Measurements from ENCODE around the gene NPHS2.

The NPHS2 gene

DNA sequence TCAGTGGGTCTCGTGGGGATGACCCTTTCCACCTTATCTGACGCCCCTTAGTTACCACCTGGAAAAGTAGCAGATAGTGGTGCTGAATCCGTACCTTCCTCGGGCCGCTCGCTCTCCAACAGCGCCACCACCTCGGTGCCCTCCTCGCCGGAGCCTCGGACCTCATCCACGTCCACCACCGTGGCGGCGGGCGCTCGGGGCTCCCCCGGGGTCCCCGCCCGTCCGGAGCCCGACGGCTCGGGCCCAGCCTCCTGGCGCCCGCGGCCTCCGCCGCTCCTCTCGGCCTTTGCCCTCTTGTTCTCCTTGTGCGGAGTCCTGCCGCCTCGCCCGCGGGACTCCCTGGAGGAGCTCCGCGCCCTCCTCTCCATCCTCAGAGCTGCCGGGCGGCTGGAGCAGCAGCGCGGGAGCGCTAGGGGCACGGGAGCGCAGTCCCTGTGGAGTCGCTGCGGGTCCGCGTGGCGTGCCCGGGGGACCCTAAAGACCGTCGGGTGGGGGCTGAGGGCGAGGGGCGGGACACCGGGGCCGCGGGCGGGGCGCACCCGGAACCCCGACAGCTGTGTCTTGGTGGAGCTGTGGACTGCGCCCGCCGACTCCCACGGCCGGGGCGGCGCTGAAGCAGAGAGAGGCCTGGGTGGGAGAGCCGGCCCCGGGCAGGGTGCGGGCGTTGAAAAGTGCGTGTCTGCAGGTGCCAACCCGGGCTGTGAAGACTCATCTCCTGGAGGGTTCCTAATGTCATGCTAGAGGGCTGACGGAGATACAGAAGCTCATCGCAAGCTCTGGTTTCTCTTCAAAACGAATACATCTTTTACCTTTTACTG lies at the start of gene NPHS2:
TSS of gene NPHS2 (minus strand) at position 452 of the 818 bp plus-strand sequence. CDS start at position 368, 84 bp downstream.
- no peak for DNase-seq (ENCODE audit: low read depth in 2 of 2)

DNA sequence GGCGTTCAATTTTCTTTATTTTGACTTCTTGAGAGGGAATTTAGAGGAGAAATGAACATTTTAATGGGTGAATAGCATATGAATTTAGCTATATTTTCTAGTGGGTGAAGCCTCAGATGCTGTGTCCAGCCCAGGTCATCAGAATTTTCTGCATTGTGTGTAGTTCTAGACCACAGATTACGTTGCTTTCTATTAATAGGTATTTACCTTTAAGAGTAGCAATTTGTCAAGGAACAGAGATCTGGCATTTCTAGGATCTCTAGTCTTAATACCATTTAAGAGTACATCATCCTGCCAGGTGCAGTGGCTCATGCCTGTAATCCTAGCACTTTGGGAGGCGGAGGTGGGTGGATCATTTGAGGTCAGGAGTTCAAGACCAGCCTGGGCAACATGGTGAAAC lies 36.6 kb upstream of the NPHS2 start:
- DNase-seq (ENCODE audit: low read depth in 2 of 2), result no peak

DNA sequence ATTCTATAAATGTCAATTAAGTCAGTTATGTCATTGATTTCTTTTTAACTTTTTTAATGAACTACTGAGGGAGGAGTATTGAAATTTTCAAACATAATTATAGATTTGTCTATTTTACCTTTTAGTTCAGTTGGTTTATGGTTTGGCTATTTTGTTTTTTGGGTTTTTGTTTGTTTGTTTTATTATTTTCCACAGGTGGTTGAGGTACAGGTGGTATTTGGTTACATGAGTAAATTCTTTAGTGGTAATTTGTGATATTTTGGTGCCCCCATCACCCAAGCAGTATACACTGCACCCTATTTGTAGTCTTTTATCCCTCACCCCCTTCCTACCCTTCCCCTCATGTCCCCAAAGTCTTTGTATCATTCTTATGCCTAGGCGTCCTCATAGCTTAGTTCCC lies 25.3 kb upstream of the NPHS2 start:
- no peak for DNase-seq (ENCODE audit: low read depth in 2 of 2)

DNA sequence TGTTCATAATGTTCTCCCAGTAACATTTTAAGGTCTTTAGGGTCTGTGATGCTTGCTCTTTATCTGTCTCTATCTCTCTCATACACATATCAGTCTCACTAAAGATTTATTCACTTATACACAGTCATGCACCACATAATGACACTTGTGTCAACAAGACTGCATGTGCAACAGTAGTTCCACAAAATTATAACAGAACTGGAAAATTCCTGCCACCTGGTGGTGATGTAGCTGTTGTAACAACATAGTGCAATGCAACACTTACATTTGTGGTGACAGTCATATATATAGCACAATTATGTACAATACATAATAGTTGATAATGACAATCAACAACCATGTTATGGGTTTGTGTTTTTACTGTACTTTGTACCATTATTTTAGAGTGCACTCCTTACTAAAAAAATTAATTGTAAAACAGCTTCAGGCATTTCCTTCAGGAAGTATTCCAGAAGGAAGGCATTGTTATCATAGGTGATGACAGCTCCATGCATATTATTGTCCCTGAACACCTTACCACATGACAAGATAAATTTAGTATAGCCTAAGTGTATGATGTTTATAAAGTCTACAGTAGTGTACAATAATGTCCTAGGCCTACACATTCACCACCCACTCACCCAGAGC lies 24.0 kb upstream of the NPHS2 start:
- DNase-seq (ENCODE audit: low read depth in 2 of 2), result no peak

DNA sequence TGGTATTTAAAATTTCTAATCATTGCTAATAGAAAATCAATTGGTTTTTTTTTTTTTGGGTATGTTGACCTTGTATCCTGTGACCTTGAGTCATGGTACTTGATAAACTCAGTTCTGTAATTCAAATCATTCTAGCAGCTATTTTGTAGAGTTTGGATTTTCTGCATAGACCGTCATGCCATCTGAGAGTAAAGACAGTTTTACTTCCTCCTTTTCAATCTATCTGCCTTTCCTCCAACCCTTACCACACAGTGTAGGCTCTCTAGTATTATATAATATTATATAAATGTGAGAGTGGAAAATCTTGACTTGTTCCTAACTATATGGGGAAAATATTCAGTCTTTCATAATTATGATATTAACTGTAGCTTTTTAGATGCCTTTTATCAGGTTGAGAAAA lies 22.9 kb upstream of the NPHS2 start:
- no peak for DNase-seq (ENCODE audit: low read depth in 2 of 2)

DNA sequence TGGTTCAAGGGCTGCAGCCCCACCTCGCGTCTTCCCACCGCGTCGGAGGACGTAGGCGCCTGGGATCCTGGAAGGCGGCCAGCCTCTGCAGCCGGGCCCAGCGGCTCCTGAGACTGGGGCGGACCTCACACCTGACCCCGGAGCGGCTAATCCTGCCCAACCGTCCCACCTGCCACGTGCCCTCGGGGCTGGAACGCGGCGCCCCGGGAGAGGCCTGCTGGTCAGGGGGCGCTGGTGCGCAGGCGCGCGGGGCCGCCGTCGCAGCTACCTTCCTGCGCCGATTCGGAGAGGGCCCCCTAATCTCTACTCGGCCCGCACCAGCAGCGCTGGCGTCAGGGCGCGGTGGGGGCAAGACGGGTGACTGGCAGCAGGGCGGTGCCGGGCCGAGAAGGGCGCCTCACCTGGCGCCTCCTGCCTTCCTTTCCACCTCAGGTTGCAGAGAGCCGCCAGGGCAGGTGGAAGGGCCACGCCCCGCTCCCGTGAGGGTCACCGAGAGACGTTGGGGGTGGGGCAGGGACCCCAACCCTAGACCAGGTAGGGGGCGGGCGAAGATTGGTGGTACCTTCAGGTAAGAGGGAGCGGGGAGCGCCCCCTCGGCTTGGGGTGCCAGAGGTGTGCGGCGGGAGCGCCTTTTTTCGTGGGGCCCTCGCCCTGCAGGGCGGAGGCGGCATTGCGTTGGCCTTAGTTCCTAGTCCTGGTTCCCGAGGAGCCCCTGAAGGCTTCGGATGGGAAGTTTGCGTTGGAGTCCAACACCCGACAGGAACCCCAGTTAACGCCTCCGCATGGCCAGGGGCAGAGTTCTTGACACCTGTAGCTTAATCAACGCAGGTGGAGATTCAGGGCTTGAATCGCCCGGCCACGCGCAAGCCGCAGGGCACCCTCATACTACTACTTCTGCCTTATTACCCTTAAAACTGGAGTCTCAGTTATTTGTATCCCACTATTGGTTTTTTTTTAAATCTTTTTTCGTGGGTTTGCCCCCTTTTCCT lies 16.1 kb upstream of the NPHS2 start, which contains the start of gene TDRD5:
TSS of gene TDRD5 (plus strand) at position 241 of the 989 bp plus-strand sequence. CDS start 784 bp downstream, outside the sequence.
- DNase-seq (ENCODE audit: low read depth in 2 of 2), result no peak

DNA sequence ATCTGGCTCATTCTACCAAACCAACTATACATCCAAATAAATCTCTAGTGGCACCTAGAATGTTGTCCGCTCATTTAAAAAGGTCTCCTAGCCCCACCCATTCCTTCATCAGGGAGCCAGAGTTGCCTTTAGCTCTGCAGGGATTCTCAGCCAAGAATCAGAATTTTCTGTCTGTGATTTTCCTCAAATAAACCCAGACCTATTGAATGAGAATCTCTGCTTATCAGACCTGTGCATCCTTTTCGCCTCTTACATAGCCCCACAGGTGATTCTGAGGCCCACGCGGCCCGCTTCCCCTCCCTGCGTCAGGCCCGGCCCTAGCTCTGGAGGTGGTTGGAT lies 15.5 kb upstream of the NPHS2 start:
- no peak for DNase-seq (ENCODE audit: low read depth in 2 of 2)

DNA sequence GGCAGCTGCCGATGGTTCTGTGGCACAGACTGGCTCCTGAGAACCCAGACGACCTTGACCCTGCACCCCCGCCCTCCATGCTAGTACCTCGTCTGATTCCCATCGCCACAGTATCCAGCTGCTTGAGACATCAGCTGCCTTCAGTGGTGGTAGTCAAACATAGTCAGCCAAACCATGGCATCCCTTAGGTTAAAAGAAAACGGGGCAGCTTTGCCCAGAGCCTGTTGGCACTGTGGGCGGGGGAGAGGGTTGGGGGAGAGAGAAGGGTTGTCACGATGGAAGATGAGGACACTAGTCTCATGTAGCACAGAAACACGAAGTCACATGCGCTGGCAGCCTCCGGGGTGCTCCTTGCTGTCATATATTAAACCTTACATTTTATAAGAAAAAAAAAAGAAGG lies 14.9 kb upstream of the NPHS2 start:
- no peak for DNase-seq (ENCODE audit: low read depth in 2 of 2)

DNA sequence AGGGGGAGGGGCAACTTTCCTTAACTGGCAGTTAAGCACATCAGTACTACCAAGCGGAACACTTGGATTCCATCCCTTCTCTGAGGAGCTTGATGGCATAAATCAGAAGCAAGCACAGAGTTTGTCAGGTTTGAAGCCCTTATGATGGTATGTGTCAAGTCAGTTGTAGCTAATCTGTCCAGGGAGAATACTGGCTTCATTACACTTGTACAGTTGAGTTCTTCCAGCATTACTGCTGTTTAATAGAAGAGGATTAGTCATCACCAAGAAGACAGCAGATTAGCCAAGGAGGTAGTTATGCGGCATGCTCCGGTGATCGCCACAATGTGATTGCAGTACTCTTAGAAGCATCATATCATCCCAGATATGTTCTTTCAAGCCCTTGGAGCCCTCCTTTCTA lies 13.8 kb upstream of the NPHS2 start:
- no peak for DNase-seq (ENCODE audit: low read depth in 2 of 2)

DNA sequence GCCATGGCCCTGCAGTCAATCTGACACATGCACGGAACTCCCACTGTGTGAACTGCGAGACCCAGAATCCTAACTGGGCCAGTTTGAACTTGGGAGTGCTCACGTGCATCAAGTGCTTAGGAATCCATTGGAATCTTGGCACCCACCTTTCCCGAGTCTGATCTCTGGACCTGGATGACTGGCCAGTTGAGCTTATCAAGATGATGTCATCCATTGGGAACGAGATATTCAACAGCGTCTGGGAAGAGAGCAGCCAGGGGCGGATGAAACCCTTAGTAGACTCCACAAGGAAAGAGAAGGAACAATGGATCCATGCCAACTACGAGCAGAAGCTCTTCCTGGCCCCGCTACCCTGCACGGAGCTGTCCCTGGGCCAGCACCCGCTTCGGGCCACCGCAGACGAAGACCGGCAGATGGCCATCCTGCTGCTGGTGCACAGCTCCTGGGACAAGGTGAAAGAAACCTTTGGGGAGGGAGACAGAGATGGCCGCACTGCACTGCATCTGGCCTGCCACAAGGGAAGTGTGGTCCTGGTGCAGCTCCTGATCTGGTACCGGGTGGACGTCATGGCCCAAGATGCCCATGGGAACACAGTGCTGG lies 12.8 kb upstream of the NPHS2 start:
- DNase-seq (ENCODE audit: low read depth in 2 of 2), result no peak

DNA sequence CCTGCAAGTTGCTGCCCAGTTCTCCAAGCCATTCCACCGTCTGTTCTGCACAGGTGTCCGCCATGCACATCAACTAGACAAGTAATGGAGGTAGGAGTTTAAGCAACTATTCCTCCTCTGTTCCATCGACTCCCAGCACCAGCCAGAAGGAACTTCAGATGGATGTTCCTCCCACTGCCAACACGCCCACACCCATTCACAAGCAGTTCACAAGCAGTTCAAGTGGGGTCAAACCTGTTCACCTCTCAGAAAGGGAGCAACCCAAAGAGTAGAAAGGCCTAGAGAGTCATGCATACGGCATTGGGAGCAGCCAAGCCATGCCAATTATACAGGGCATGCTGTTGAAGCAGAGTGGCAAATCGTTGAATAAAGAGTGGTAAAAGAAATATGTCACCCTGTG lies 11.6 kb upstream of the NPHS2 start:
- DNase-seq (ENCODE audit: low read depth in 2 of 2), result no peak

DNA sequence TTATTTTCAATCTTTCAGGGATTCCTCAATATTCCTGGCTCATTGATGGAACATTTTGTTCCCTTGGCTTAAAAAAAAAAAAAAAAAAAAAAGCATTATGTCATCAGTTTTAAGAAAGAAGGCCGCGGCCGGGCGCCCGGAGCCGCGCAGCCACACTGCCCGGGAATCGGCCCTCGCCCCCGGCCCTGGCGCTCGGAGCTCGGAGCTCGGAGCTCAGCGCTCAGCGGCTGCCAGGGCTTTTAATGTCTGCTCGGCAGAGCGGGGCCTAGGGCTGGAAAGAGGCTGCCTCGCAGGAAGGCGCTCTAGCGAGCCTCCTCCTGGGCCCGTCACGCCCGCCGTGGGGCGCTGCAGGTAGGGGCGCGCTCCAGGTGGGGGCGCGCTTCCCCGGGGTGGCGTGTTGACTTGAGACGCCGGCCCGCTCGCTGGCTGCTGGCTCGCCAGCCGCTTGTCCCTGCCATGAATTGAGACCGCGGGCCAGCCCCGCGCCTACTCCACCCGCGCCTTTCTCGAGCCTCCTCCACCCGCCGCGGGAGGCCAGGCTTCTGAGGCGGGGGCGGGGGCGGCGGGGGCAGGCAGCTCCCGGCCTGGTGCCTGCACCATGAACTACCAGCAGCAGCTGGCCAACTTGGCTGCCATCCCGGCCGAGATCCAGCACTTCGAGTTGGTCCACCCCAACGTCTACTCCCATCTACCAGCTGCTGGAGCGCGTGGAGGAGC lies 10.5 kb upstream of the NPHS2 start:
- no peak for DNase-seq (ENCODE audit: low read depth in 2 of 2)

DNA sequence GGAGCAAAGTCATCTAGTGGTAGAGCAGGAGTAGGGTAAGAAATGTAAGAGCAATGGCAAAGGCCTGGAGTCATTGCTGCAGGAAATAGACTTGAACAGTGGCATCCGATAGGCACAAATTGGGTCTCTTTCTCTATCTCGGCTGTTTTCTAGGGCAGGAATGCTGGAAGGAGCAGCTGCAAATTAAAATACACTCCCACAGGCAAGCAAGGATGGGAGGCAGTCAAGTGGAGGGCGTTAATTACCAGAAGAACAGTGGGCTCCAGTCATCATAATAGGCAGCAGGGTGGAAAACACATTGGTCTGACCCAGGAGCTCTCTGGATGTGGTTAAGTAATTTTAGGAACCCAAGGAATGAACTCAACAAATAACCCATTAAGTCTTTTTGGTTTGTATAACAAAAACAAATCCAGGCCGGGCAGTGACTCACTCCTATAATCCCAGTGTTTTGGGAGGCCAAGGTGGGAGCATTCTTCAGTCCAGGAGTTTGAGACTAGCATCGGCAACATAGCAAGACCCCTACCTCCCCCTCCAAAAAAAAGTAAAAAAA lies 8.1 kb upstream of the NPHS2 start:
- DNase-seq (ENCODE audit: low read depth in 2 of 2), result no peak

DNA sequence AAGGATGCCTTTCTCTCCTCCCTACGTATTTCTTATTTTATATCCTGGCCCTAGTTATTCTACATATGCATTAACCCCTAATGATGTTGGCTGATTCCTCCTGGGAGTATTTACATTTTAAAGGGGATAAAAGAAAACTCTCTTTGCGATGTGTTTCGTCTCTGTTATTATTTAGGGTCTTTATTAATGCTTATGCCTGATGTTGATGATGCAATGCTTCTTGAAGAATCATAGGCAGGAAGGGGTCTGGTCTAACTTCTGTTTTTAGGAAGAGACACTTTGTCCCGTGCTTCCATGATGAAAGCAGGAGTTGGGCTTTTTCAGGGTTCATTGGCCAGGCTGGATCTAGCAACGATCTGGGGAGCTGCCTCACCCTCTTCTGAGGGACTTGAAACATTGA lies 761 bp upstream of the NPHS2 start:
- no peak for DNase-seq (ENCODE audit: low read depth in 2 of 2)

DNA sequence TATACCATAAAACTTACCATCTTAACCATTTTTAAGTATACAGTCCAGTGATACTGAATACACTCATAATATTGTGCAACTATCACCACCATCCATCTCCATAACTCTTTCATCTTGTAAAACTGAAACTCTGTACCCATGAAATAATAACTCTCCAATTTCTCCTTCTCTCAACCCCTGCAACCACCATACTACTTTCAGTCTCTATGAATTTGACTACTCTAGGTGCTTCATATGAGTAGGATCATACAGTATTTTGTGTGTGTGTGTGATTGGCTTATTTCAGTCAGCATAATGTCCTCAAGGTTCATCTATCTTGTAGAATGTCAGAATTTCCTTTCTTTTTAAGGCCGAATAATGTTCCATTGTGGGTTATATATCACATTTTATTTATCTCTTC lies 17.7 kb downstream of the NPHS2 start:
- DNase-seq (ENCODE audit: low read depth in 2 of 2), result no peak

DNA sequence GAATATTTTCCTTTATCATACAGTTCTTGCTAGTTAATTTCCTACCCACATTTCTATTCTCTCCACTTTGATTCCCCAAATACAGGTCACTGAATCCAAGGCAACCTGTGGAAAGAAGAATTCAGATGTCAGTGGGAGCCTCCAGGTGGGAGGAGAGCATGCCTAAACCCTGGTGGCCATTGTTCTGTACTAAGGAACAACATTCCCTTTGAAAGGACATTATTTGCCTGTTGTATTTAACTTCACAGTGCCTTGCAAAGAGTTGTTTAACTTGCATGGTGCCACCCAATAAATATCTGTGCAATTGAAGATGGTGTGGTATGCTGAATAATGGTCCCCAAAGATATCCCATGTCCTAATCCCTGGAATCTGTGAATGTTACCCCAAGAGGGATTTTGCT lies 21.3 kb downstream of the NPHS2 start:
- no peak for DNase-seq (ENCODE audit: low read depth in 2 of 2)

DNA sequence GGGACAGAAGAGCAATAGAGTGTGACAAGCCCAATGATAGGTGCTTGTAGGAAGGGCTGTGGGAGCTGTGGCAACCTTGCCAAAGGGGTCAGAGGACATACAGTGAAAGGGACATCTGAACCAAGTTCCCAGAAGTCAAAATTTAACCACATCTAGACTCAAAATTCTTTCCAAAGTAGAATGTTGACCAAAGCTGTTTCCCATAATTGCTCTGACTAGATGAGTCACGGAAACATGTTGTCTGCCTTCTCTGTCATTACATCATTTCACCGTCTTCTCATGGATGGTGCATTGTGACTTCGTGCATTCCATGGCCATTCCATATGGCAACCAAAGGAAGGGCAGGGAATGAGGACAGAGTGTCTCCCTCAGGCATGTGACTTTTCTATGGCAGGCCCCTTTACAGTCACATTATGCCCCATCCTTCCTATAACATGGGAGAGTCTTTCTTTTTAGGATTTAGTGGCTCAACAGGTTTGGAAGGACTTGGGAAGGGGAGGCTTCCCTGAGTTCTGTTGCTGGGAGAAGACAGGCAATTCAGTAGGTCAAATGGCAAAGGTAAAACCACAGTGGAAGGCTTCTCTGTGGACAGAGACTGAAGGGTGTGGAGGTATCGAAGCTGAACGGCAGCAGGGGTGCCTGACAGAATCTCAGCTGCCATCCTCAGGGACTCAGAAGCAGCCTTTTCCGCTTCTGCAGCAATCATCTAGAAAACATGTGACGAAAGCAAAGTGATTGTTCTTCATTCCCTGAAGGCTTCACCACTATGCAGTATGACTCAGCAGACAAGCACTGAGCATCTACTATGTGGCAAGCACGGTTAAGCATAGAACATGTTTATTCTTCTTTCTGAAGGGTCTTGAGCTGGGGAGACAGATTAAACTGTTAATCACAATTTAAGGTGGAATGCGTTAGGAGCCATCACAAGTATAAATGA lies 24.7 kb downstream of the NPHS2 start:
- no peak for DNase-seq (ENCODE audit: low read depth in 2 of 2)

DNA sequence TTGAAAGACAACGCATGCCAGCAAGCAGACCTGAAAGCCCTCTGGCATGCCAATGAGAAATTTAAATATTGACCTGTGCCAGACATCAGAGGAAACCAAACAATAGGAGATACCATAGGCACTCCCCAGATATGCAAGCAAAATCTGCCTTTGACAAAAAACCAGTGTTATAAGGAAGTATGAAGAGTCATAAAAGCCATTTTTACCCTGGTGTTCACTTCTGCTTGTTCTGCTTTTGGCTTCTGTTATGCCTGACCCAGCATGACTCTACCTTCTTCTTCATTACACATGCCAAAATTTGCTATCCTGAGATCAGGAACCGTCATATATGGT lies 26.4 kb downstream of the NPHS2 start:
- no peak for DNase-seq (ENCODE audit: low read depth in 2 of 2)

DNA sequence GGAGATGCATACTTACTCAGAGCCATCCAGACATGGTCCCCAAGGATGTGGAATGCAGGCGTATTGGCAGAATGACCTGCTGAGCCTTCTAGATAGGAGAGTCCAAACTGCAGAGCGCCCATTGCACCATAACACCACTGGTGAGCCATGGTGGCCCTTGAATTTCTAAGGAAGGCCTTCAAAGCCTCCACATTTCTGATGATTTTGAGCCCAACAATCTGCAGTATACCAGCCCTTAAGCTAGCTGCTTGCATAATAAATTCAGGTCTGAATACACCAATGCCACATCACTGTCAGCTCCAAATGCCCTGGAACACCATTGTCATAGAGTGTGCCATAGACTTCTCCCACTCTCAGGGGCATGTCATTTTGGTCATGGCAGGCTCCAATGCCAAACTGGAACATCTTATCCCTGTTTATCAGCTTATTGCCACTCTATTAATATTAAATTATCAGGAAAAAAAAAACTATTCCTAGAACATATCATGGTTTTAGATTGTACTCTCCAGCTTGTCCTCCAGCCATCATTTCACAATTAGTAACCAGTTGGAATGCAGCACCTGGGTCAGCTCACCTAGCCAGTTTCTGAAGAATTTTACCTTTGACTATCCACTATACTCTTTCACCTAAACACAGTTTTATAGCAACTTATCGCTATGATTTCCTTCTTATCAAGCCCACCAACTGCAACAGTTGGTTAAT lies 26.9 kb downstream of the NPHS2 start:
- DNase-seq (ENCODE audit: low read depth in 2 of 2), result no peak
